GM19397 (cell line): ENCODE measurements around the gene KDM1A.
A peak's percentile ranks its signal among the peaks of the same experiment; 100 is the strongest.
"Not testable (repeated sequence)": the region's sequence is repeated elsewhere in the genome, so short reads cannot be mapped to it uniquely, and the experiment has no call there.

Source experiments
- ATAC-seq: cut with Tn5 transposase; IDR thresholded peaks from one replicate; pipeline ENCODE4 v1.9.1; 2021; ENCODE audit warnings: mild to moderate bottlenecking, moderate library complexity; ENCODE audit not compliant: unreplicated experiment

Gene KDM1A

DNA sequence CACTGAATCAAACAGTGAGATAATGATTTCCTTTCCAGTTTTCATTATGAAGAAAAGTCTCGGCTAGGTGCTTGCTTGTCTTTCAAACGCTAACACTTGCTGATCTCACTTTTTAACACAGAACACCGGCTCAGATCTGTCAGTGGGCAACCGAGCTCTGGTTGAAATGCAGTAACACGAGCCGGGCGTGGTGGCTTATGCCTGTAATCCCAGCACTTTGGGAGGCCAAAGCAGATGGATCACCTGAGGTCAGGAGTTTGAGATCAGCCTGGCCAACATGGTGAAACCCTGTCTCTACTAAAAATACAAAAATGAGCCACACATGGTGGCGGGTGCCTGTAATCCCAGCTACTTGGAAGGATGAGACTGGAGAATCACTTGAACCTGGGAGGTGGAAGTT is 9.2 kb upstream of the KDM1A start:
- not testable (repeated sequence) for ATAC-seq

DNA sequence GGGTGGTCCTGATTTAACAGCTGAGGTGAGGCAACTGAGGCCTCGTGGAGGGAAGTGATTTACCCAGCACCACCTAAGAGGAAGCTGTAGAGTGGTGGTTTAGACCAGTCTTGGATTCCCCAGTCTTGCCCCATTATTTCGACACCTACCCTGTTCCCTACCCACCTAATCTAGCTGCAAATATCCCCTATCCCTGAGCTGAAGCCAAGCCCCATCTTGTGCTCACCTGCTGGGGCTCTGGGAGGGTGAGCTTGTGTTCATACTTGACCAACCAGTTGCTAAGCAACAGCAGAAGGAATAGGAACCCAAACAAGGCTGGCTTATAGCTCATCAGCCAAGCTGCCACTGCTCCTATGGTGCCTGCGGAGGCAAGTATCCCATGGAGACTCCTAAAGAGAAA is 5.6 kb upstream of the KDM1A start:
- ATAC-seq: no peak

DNA sequence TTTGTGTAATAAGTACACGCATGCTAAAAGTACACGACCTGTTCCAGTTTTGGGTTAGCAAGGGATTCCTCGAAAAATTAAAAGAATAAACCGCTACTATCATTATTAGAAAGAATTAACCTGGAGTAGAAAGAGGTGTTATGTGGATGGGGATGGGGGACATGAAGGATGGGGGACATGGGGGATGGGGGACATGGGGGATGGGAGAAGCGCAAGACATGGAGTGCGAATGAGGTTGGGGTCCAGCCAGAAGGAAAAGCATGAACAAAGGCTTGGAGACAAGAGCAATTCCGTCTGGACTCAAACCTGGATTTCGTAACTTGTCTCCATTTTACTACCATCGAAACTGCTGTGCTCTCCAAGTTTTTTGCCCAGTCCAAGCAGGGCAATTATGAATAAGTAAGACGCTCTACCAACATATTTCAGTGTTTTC is 591 bp upstream of the KDM1A start:
- ATAC-seq: no peak

DNA sequence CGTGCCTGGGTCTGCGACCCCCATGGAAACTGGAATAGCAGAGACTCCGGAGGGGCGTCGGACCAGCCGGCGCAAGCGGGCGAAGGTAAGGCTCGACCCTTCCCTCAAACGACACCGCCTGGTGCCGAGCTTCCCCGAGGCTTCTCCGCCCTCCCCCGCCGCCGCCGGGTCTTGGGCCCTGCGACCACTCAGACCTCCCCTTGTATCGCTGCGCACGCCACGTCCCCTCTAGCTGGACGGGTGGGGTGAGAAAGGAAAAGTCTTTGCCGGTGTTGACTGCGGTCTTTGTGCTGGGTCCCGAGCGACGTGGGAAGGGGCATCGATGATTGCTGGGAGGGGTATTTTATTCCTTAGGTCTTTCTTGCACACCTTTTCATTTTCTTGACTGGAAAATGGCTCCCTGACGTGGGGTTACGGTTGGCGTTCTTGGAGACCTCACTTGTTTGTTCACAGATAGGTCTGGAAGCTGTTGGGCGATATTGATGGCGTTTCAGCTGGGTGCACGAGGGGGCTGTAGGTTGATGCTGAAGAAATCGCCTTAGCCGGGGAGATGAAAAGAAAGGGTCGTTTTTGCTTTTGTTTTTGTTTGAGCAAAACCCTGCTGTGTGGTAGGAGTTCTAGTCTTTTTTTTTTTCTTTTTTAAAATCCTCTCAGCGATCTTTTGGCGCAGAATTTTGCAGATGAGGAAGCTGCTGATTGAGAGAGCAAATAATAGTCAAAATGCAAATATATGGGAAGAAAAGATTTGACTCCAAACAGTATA is 776 bp downstream of the KDM1A start:
- peak; percentile 24 for ATAC-seq

DNA sequence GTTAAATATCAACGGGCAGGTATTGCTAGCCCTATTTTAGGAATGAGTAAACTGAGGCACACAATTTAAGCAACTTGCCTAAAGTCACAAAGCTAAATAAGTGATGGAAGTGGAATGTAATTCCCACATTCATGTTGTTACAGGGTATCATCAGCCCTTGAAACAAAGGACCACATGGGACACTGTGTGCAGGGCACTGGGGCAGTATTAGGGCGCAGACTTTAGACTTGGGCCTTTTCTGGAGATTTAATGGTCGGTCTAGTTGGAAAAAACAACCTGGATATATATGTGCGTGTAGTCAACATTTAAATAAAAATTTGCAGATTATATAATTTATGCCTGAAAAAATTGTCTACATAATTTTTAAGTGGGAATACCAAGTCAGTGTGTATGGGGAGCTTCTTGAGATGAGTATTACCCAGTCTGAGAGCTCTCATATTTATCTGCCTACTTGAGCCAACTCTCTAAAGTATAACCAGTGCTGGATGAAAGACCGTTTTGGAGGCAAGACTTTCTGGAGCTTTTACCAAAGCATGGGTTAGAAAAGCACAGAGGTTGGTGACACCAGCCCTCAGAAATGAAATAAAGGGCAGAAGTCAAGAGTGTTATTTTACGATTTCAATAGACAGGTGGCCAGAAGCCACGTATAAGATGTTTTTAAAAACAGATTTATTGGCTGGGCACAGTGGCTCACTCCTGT is 1.6 kb downstream of the KDM1A start:
- no peak for ATAC-seq

DNA sequence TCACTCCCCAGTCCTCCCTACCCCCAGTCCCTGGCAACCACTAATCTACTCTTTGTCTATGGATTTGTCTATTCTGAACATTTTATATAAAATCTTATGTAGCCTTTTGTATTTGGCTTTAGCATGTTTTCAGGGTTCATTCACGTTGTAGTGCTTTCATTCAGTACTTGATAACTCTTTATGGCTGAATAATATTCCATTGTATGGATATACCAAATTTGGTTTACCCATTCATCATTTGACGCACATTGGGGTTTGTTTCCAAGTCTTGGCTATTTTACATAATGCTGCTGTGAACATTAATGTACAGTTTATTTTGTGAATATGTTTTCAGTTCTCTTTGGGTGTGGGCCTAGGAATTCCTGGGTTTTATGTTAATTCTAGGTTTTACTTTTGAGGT is 2.6 kb downstream of the KDM1A start:
- ATAC-seq: no peak

DNA sequence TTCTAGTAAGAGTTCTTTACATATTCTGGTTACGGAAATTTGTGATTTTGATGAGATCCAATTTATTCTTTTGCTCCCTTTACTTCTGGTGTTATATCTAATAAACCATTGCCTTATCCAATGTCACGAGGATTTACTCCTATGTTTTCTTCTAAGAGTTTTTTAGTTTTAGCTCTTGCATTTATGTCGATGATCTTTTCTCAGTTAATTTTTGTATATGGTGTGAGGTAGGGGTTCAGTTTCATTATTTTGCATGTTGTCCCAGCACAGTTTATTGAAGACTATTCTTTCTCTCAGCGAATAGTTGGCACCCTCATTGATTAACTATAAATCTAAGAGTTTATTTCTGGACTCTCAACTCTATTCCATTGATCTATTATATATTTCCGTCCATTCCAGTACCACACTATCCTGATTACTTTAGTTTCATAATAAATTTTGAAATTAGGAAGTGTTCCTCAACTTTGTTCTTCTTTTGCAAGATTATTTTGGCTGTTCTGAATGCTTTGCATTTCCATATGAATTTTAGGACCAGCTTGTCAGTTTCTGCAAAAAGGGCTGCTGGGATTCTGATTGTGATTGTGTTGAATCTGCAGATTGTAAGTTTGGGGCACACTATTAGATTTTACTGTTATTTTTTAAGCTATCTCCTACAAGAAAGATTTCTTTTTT is 4.0 kb downstream of the KDM1A start:
- no peak for ATAC-seq

DNA sequence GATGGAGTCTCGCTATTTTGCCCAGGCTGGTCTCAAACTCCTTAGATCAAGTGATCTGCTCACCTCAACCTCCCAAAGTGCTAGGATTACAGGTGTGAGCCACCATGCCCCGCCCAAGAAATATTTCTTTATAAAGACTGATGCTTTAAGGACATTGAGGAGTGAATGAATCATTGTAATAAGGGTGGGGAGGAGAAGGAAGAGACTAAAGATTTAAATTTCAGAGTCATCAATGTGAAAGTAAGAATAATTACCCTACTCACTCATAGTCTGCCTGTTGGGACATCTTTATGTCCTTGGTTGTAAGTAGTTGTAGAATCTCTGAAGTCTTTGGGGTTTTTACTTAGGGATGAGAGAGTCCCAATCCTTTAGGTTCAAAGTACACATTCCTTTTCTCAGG is 7.3 kb downstream of the KDM1A start:
- ATAC-seq: no peak

DNA sequence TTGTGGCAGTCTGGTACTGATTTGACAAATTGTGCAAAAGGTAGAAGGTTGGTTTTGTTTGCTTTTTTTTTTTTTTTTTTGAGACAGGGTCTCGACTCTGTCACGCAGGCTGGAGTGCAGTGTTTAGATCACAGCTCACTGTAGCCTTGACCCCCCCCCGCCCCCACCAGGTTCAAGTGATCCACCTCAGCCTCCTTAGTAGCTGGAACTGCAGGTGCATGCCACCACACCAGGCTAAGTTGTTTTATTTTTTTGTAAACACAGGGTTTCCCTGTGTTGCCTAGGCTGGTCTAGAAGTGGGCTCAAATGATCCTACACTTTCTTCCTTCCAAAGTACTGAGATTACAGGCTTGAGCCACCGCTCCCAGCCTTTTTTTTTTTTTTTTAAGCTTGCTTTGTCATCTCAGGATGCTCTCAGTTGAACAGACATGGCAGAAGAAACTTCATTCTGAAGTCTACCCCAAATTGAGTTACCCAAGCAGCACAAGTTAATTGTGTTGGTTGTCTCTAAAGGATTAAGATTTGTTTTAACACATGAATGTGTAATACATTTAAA is 8.2 kb downstream of the KDM1A start:
- ATAC-seq: no peak

DNA sequence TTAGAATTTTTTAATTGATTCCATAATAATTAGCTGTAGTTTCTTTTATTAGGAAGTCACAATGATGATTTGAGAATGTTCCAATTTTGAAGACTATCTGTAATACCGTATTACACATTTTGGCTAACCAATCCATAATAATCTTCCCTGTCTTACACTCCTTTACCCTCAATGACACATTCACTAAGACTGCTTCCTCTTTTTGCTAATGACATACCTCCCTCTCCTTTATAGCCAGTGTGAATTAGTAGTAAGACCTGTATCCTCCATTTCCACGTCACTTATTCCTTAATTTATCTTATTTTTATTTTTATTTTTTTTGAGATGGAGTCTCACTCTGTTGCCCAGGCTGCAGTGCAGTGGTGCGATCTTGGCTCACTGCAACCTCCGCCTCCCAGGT is 10.1 kb downstream of the KDM1A start:
- ATAC-seq: no peak

DNA sequence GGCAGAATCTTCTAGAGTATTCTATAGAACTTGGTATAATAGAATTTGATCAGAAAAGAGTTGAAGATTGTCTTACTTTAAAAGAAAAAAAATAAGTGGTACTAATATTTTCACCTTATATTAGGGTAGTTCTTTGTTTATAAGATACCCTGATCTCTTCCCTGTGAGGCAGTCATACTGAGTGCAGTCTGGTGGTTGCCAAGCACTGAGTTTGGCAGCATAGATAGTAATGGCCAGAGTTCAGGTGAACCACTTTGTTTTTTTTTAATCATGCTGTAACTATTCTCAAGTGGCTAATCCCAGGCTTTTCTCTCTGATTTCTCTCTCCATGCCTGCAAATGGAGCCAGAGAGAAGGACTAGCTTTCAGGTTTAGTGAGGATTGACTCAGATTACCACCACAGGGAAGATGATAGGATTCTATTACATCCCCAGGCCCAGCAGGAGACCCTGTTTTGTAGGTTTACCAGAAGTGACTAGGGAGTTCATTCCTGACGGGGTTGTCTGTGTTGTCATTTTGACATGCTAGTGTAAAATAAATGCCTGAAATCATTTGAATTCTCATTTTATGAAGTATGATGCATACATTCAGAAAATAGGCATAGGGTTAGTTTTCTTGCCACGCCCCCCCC is 16.7 kb downstream of the KDM1A start:
- ATAC-seq: no peak

DNA sequence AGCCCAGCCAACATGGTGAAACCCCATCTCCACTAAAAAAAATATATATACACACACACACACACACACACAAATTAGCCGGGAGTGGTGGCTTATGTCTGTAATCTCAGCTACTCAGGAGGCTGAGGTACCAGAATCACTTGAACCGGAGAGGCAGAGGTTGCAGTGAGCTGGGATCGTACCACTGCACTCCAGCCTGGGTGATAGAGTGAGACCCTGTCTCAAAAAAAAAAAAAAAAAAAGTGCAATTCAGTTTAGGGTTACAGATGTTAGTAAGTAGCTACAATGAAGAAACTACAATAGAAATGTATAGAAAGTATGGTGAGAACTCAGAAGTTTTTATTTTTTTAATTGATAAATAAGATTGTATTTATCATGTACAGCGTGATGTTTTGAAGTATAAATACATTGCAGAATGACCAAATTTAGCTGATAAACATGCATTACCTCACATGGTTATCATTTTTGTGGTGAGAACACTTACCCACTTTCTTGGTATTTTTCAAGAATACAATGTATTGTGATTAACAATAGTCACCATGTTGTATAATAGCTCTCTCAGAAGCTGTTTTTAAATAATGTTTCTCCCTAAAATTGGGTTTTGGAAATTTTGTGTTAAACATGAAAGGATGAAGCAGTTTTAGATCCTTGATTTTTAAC is 17.9 kb downstream of the KDM1A start:
- no peak for ATAC-seq

DNA sequence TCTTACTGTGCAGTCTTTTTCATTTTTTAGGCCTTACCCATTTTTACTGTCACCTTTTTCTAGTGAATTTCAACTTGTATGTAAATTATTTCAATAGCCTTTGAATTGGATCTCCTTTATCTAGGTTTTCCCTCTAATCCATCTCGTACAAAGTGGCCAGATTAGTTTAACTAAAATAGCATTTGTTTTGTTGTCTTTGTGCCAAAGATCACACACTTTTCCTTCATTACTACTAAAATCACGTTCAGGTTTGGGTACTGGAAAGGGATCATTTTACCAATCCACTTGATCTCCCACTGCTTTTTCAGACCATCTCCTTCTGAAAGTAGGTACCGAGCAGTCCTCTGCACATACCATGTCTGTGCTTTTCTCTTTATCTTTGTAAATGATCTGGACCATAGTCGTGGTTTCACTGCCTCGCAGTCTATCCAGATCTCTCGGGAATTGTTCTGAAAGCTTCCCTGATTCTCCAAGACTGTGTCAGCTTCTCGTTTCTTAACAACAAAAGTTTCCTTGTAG is 20.1 kb downstream of the KDM1A start:
- ATAC-seq: no peak

DNA sequence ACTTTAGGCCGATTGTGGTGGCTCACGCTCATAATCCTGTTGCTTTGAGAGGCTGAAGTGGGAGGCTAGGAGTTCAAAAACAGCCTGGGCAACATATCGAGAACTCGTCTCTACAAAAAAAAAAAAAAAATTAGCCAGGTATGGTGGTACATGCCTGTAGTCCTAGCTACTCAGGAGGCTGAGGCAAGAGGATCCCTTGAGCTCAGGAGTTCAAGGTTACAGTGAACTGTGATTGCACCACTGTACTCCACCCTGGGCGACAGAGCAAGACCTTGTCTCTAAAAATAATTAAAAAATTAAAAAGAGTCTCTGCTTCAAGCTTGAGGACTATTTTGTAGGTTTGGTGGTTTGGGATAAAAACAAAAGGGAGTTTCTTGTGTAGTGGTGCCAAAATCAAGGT is 21.2 kb downstream of the KDM1A start:
- ATAC-seq: no peak

DNA sequence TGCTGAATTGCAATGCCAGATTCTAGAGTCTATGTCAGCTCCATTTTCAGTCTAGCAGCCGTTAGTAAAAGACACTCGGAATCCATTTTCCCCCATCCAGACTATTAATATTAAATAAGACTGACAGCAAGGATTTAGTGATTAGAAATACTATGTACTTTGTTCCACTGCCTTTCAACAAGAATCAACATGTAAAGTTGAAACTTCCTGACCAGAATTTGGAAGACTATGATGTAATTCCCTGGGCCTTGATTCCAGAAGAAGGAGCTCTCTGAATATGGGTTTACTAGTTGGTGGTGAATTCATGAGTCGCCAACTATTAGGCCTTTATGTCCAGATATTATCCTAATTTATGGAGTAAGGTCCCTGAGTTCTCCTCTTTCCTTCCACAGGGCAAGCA is 24.8 kb downstream of the KDM1A start:
- ATAC-seq: no peak

DNA sequence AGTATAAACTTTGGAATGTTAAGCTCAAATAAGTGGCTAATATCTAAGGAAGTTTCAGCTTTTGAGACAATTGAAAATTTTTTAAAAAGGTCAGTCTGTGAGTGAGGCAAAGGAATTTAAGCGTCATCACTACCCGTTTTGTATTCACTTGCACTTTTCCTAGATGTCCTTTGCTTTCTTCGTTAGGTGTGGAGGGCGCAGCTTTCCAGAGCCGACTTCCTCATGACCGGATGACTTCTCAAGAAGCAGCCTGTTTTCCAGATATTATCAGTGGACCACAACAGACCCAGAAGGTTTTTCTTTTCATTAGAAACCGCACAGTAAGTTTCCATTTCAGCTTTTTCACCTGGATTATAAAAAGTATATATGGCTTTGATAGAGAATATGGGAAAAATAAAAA is 30.9 kb downstream of the KDM1A start:
- no peak for ATAC-seq

DNA sequence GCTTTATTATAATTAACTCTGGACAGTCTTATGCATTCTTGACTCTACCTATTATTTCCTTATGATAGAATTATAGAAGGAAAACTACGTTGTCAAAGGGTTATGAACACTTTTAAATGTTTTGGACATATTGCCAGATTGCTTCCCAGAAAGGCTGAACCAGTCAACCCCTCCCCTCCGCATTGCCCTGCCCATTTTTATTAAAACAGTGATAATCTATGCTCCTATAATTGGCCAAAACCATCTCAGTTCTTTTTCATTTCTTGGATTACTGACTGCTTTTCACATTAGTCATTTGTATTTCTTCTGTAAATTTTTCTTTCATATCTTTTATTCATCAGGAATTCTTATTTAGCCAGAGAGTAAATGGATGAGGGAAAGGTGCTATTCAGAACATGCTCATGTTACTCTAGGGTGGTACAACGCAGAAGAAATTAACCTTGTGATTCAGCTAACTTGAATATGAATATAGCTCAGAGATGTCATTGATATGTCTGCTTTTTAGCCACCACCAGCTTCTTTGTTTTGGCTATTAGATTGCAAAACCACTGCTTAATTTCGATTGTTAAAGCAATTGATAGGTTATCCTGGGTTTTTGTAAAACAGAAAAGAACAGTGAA is 32.1 kb downstream of the KDM1A start:
- ATAC-seq: no peak

DNA sequence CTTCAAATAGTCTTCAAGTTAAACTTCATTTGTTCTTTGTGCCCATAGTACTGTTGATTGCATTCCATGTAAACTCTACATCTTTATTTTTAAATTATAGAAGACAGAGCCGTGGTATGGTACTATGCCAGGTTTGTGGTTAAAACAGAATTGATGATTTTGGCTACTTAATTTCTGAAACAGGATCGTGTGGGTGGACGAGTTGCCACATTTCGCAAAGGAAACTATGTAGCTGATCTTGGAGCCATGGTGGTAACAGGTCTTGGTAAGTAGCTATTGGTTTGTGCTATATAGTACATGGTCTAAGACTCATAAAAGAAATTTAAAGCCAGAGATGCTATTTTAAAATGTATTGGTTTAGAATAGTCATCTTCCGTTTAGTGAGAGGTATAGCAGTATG is 38.0 kb downstream of the KDM1A start:
- no peak for ATAC-seq

DNA sequence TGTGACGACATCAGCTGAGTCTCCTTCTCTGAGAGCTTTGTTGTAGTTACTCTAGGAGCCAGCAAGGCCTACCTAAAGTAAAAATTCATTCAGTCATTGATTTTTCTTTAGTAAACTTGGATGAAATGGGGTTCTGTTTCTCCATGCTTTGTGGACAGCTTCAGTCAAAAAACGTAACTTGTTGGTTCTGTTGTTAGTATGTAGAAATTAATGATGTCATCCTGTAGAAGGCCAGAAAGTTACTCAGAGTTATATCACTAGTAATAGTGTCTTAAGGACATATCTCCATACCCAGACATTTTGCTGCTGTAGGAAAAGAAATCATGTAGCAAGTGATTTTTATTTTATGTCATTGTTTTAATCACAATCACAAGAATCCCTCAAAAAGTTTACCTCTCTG is 43.0 kb downstream of the KDM1A start:
- no peak for ATAC-seq

DNA sequence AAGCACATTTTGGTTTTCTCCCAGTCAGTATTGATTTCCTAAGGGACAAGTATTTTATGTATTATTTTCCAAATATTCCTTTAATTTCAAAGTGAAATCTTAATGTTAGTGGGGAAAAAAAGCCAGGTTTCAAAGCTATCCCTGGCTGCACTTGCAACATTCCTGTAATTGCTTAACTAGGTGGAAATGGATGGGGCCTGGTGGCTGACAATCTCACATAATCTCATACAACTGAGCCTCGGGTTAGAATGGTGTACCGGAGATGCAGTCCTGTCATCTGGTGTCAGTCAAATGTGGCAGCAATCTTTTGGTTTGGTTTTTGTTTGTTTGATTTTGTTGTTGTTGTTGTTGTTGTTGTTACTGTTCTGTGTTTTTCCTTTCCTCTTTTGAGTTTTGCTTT is 46.1 kb downstream of the KDM1A start:
- ATAC-seq: no peak
